ENCODE measurements around the gene MYO5C.

DNA sequence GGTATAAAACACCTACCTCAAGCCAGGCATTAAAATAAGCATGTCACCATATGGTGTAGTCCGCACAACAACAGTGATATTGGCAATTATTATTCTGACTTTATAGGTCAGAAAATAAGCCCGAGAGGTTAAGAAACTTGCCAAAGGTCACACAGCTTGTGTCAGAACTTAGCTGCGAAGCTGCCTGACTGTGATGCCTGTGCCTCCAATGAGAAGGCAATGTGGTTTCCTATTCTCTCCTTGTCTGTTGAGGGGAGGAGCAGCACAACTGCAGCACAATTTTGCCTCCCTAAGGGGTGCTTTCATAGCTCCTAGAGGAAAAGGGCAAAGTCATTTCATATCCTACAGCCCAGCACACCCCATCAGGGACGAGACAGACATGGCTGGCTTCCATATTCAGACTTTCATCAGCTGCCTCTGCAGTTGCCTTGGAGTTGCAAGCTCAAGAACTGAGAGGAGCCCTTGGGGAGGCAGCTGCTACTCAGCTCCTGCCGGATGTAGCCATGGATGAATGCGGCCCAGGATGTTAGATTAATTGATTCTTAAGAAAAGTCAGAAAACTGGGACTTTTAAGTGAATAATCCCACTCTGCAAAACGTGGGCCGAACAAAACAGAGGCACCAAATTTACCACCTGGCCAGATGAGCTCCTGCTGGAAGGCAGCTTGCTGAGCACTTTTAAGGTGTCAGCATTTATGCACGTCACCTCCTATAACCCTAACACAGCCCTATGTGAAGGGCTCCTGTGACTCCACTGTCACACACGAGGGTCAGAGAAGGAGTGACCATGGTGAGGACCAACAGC, 38.5 kb downstream of the MYO5C start:
- TF ChIP-seq, protein P1, sequence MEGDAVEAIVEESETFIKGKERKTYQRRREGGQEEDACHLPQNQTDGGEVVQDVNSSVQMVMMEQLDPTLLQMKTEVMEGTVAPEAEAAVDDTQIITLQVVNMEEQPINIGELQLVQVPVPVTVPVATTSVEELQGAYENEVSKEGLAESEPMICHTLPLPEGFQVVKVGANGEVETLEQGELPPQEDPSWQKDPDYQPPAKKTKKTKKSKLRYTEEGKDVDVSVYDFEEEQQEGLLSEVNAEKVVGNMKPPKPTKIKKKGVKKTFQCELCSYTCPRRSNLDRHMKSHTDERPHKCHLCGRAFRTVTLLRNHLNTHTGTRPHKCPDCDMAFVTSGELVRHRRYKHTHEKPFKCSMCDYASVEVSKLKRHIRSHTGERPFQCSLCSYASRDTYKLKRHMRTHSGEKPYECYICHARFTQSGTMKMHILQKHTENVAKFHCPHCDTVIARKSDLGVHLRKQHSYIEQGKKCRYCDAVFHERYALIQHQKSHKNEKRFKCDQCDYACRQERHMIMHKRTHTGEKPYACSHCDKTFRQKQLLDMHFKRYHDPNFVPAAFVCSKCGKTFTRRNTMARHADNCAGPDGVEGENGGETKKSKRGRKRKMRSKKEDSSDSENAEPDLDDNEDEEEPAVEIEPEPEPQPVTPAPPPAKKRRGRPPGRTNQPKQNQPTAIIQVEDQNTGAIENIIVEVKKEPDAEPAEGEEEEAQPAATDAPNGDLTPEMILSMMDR (IDR thresholded peaks at IDR 0.05; ENCODE audit: extremely low read depth in 1 of 2, insufficient read depth in 1 of 2, low read depth in 1 of 2, low read length in 2 of 2), result no peak
- TF ChIP-seq POLR2A (IDR thresholded peaks at IDR 0.05; ENCODE audit: low read depth, low read length) (no peak), EZH2 (IDR thresholded peaks at IDR 0.05; ENCODE audit: borderline replicate concordance, low read depth, low read length, severe bottlenecking) (no peak), POLR2AphosphoS5 (IDR thresholded peaks at IDR 0.05; ENCODE audit: insufficient read depth, low read depth, low read length) (no peak), JUN (IDR thresholded peaks at IDR 0.05; ENCODE audit: borderline replicate concordance, insufficient read depth, insufficient read length, low read depth) (no peak), GATA2 (IDR thresholded peaks at IDR 0.05; ENCODE audit: insufficient read depth, insufficient read length, low read depth, low read length) (no peak), MYC (IDR thresholded peaks at IDR 0.05; ENCODE audit: low read depth, low read length) (no peak), FOS (IDR thresholded peaks at IDR 0.05; ENCODE audit: borderline replicate concordance, insufficient read depth, low read length) (no peak)
- TF ChIP-seq, protein P2, sequence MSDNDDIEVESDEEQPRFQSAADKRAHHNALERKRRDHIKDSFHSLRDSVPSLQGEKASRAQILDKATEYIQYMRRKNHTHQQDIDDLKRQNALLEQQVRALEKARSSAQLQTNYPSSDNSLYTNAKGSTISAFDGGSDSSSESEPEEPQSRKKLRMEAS (IDR thresholded peaks at IDR 0.05; ENCODE audit: insufficient read depth, insufficient read length), result no peak
